CD4-positive, alpha-beta memory T cell (primary cell): Measurements from ENCODE around the gene CLASP2. TPM values are rescaled to one million over a fixed set of nuclear protein-coding genes. Genes with fewer than 3 reads are reported as not detected.

Experiments used
- CTCF ChIA-PET: fragments of 350-600 bp; sonication (Branson Sonifier 250); formaldehyde crosslinking; loops from one replicate; lab custom pipeline; 2021; ENCODE audit warnings: inconsistent platforms; ENCODE audit not compliant: partially characterized antibody; lab: Charles Lee
- POLR2A ChIA-PET: fragments of 350-600 bp; sonication (Branson Sonifier 250); formaldehyde crosslinking; loops from one replicate; lab custom pipeline; 2021; ENCODE audit not compliant: partially characterized antibody; lab: Charles Lee
- DNase-seq, 5 donors: peaks; one replicate each; pipeline versions ENCODE4 v3.0.0 to v3.0.0-alpha.2; 2020 to 2022; ENCODE audit warnings: mixed read lengths in 1 of 5
- H3K27ac ChIP-seq: one replicate; pipeline ENCODE4 v1.7.0; 2013; ENCODE audit warnings: low read depth, low read length
- H3K27me3 ChIP-seq: 2 replicates; pipeline ENCODE4 v1.7.0; 2013; ENCODE audit warnings: mild to moderate bottlenecking, low read length, moderate library complexity; ENCODE audit not compliant: insufficient read depth
- H3K36me3 ChIP-seq: 2 replicates; pipeline ENCODE4 v1.7.0; 2013; ENCODE audit warnings: mild to moderate bottlenecking, low read length, moderate library complexity; ENCODE audit not compliant: insufficient read depth
- H3K4me1 ChIP-seq: 2 replicates; pipeline ENCODE4 v1.7.0; 2013; ENCODE audit warnings: mild to moderate bottlenecking, low read length, moderate library complexity; ENCODE audit not compliant: insufficient read depth
- H3K4me3 ChIP-seq, 2 donors: one replicate each; pipeline ENCODE4 v1.7.0; 2013; ENCODE audit warnings: low read length in 2 of 2, mild to moderate bottlenecking in 1 of 2
- H3K9me3 ChIP-seq, 2 donors: one replicate each; pipeline ENCODE4 v1.7.0; 2013; ENCODE audit warnings: low read length in 2 of 2, control low read depth in 1 of 2; ENCODE audit not compliant: control insufficient read depth in 1 of 2
- H3K27ac Mint-ChIP-seq, 7 donors: one replicate each; pipeline ENCODE4 v1.8.0; 2020 to 2021; ENCODE audit warnings: mixed read lengths in 7 of 7, mild to moderate bottlenecking in 6 of 7, inconsistent platforms in 3 of 7, moderate library complexity in 3 of 7
- H3K27me3 Mint-ChIP-seq, 2 donors: one replicate each; pipeline ENCODE4 v1.8.0; 2020 to 2021; ENCODE audit warnings: mixed read lengths in 2 of 2
- H3K36me3 Mint-ChIP-seq, 2 donors: one replicate each; pipeline ENCODE4 v1.8.0; 2020 to 2021; ENCODE audit warnings: mixed read lengths in 2 of 2, inconsistent platforms in 1 of 2, mild to moderate bottlenecking in 1 of 2
- H3K4me1 Mint-ChIP-seq, 4 donors: one replicate each; pipeline ENCODE4 v1.8.0; 2020 to 2021; ENCODE audit warnings: mixed read lengths in 4 of 4, mild to moderate bottlenecking in 1 of 4
- H3K4me3 Mint-ChIP-seq, 8 donors: one replicate each; pipeline ENCODE4 v1.8.0; 2020 to 2021; ENCODE audit warnings: mixed read lengths in 8 of 8, mild to moderate bottlenecking in 7 of 8, moderate library complexity in 6 of 8, inconsistent platforms in 3 of 8
- H3K9me3 Mint-ChIP-seq, 8 donors: one replicate each; pipeline ENCODE4 v1.8.0; 2020 to 2021; ENCODE audit warnings: mixed read lengths in 8 of 8, mild to moderate bottlenecking in 5 of 8, inconsistent platforms in 3 of 8, moderate library complexity in 1 of 8
- intact Hi-C: fragments of 100-400 bp; cut with micrococcal nuclease; formaldehyde crosslinking; loops from one replicate; pipeline ENCODE4 v1.15.1; 2023
- polyA plus RNA-seq, 2 donors: library from polyadenylated mRNA; unstranded; fragments of 300-500 nt; fragmentation: Illumina TruSeq; gene quantifications; one replicate each; pipeline ENCODE4 v1.2.3, GENCODE V29; 2021
- total RNA-seq, 2 experiments: library from RNA; stranded (reverse); gene quantifications; one replicate each; pipeline ENCODE4 v1.2.3, GENCODE V29; 2021

Gene CLASP2
- total and polyA plus RNA-seq, 4 experiments from 2014 or later: 9.0 to 63.0 (median 41.1) TPM

DNA sequence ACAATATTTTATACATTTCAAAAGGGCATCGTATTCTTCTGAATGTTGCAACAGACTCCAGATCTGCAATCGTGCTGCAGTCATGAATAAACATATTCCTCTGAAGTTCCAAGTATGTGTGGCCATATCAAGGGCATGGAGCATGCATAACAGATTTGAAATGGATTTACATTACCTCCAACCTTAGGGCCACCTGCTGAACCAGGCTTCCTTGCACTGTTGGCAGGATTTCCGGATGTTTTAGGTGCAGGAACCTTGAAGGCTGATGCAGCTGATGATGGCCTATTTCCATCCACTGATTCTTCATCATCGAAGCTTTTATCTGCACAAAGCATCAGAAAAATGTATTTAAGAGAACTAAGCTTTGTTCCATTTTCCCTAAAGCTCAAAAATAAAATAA is 73.5 kb downstream of the CLASP2 start:
- intact Hi-C loops: no loop called here
- H3K27ac ChIP-seq: no peak overlapping the region
- POLR2A ChIA-PET: interaction anchor here (1.6 kb wide), 1 partner anchor 154 kb away, joined by 6 read pairs; the partner anchor contains the start of gene PDCD6IP

DNA sequence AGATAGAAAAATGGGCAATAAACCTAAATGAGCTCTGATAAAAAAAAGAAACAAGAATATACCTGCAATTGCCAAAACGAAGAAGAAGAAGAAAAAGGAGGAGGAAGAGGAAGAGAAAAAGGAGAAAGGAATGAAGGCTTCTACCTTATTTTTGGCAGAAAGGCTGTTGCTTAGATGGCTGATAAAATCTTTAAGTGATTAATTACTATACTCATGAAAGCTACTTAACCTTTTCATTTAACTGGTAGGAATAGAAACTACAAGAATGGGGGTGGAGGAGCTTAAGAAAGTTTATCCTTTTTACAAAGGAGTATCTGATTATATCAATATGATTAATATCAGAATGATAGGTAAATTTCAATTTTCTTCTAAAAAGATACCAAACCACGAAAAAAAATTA is 75.2 kb downstream of the CLASP2 start:
- Histone ChIP-seq H3K27me3 (no peaks in the 10 kb centered on the region), H3K9me3 (no peaks in the 10 kb centered on the region), H3K4me3 (no peak overlapping the region), H3K27ac (no peak overlapping the region), H3K4me1 (peaks cover 7% of the 10 kb centered on the region), H3K36me3 (no peaks in the 10 kb centered on the region)
- H3K9me3 Mint-ChIP-seq: no peaks in the 10 kb centered on the region
- no peaks in the 10 kb centered on the region for H3K27me3 Mint-ChIP-seq
- H3K4me3 Mint-ChIP-seq: no peak overlapping the region
- ChIA-PET CTCF (interaction anchor here (2.2 kb wide), 1 partner anchor 144 kb away, joined by 8 read pairs; no protein-coding TSS in a partner anchor), POLR2A (no interaction called here)
- H3K27ac Mint-ChIP-seq: no peak overlapping the region
- H3K4me1 Mint-ChIP-seq: peaks cover 7 to 12% (median 8%) of the 10 kb centered on the region in 4 donors
- intact Hi-C loops: no loop called here
- no peak for DNase-seq
- H3K36me3 Mint-ChIP-seq: peaks cover 7 to 15% of the 10 kb centered on the region in 2 donors

More for the DNA sequence above, 73.5 kb downstream of the CLASP2 start:
- Histone ChIP-seq H3K36me3 (no peaks in the 10 kb centered on the region), H3K4me3 (no peak overlapping the region), H3K4me1 (peaks cover 7% of the 10 kb centered on the region), H3K27me3 (no peaks in the 10 kb centered on the region), H3K9me3 (no peaks in the 10 kb centered on the region)
- Mint-ChIP-seq H3K4me1 (peaks cover 7 to 19% (median 13%) of the 10 kb centered on the region in 4 donors), H3K4me3 (no peak overlapping the region), H3K27ac (no peak overlapping the region), H3K9me3 (no peaks in the 10 kb centered on the region), H3K27me3 (no peaks in the 10 kb centered on the region), H3K36me3 (peaks cover 0 to 7% of the 10 kb centered on the region in 2 donors)
- DNase-seq: no peak
- CTCF ChIA-PET: interaction anchor here (0.7 to 2.6 kb wide), 5 partner anchors 8 to 143 kb away, joined by 3 to 7 read pairs (median 3); no protein-coding TSS in a partner anchor

DNA sequence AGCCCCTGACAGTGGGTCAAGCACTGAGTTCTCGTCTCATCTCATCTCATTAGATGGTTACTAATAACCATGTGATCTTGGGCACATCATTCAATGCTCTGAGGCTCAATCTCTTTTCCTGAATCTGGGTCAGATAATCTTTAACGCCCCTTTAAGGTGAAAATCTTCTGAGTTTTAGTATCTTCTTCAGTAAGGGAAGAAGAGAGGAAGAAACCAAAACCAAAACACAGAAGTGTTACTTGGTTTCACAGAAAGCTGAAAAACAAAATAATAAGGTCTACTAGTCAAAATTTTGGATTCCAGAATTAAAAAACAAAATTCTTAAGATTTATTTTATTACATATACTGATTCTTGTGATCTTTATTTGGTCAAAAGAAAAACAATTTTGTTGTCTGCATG is 78.2 kb downstream of the CLASP2 start:
- Mint-ChIP-seq H3K27me3 (no peaks in the 10 kb centered on the region), H3K9me3 (no peaks in the 10 kb centered on the region), H3K4me1 (peaks cover 0 to under 1% (median 0%) of the 10 kb centered on the region in 4 donors), H3K27ac (no peak overlapping the region), H3K4me3 (no peak overlapping the region), H3K36me3 (peaks cover 14 to 19% of the 10 kb centered on the region in 2 donors)
- intact Hi-C loops: loop anchor here (2.0 kb wide), 1 partner anchor 77 kb away; no protein-coding TSS in a partner anchor
- no peaks in the 10 kb centered on the region for H3K27me3 ChIP-seq
- H3K9me3 ChIP-seq: no peaks in the 10 kb centered on the region
- ChIA-PET CTCF (interaction anchor here (0.9 kb wide), 1 partner anchor 146 kb away, joined by 3 read pairs; no protein-coding TSS in a partner anchor), POLR2A (no interaction called here)
- no peaks in the 10 kb centered on the region for H3K36me3 ChIP-seq
- DNase-seq: no peak
- H3K4me3 ChIP-seq: no peak overlapping the region
- H3K27ac ChIP-seq: no peak overlapping the region
- no peaks in the 10 kb centered on the region for H3K4me1 ChIP-seq

DNA sequence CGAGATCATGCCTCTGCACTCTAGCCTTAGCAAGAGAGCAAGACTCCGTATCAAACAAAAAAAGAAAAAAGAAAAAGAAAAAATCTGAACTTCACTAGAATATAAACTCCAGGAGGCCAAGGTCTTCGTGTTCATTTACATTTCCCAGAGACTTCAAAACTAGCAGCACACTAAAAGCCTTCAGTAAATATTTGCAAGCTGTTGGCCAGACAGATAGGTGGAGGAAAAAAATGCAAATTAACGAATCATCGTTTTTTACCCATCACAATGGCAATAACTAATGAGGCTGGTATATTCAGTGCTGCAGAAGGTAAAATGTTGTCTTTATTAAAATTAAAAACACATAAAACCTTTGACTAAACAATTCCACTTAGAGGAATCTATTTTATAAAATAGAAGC is 80.6 kb downstream of the CLASP2 start:
- Histone ChIP-seq H3K27me3 (no peaks in the 10 kb centered on the region), H3K4me1 (no peaks in the 10 kb centered on the region), H3K27ac (no peak overlapping the region), H3K36me3 (no peaks in the 10 kb centered on the region), H3K9me3 (no peaks in the 10 kb centered on the region), H3K4me3 (no peak overlapping the region)
- no peaks in the 10 kb centered on the region for H3K9me3 Mint-ChIP-seq
- POLR2A ChIA-PET: interaction anchor here (1.1 kb wide), 1 partner anchor 9 kb away, joined by 3 read pairs; no protein-coding TSS in a partner anchor
- no peaks in the 10 kb centered on the region for H3K4me1 Mint-ChIP-seq
- peaks cover 18 to 23% of the 10 kb centered on the region in 2 donors for H3K36me3 Mint-ChIP-seq
- intact Hi-C loops: no loop called here
- CTCF ChIA-PET: interaction anchor here (0.7 to 2.7 kb wide), 10 partner anchors 7 to 153 kb away, joined by 3 to 34 read pairs (median 4); no protein-coding TSS in a partner anchor
- H3K27me3 Mint-ChIP-seq: no peaks in the 10 kb centered on the region
- H3K4me3 Mint-ChIP-seq: no peak overlapping the region
- H3K27ac Mint-ChIP-seq: no peak overlapping the region
- DNase-seq: no peak

DNA sequence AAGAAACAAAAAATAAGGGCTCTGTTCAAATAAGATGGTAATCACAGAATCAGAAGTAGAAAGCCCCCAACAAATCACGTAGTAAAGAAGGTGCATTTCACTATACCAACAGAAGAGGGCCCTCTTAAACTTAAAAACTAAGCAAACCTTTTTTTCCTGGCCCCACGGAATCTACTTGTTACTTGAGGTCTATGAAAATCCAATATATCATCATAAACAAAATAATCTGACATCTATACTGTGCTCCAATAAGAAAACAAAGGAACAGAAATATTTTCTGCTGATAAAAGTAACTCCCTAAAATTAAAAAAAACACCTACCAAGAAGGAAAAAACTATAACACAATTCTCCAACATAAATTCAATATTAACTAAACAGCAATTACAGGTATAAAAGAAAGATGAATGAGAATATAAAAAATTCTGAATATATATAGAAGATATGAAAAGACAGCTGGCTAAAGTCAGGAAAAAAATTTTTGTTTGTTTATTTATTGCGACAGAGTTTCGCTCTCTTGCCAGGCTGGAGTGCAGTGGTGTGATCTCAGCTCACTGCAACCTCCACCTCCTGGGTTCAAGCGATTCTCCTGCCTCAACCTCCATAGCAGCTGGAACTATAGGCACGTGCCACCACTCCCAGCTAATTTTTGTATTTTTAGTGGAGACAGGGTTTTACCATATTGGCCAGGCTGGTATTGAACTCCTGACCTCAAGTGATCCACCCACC is 81.8 kb downstream of the CLASP2 start:
- H3K4me1 Mint-ChIP-seq: no peaks in the 10 kb centered on the region
- no peaks in the 10 kb centered on the region for H3K4me1 ChIP-seq
- H3K27me3 ChIP-seq: no peaks in the 10 kb centered on the region
- intact Hi-C loops: loop anchor here (1.0 kb wide), 2 partner anchors 140 to 151 kb away; no protein-coding TSS in a partner anchor
- H3K4me3 ChIP-seq: no peak overlapping the region
- H3K27me3 Mint-ChIP-seq: no peaks in the 10 kb centered on the region
- no peaks in the 10 kb centered on the region for H3K9me3 Mint-ChIP-seq
- no peak overlapping the region for H3K27ac ChIP-seq
- H3K27ac Mint-ChIP-seq: no peak overlapping the region
- H3K36me3 ChIP-seq: no peaks in the 10 kb centered on the region
- CTCF ChIA-PET: interaction anchor here (0.7 to 2.7 kb wide), 10 partner anchors 8 to 154 kb away, joined by 3 to 34 read pairs (median 4); no protein-coding TSS in a partner anchor
- no peak overlapping the region for H3K4me3 Mint-ChIP-seq
- H3K36me3 Mint-ChIP-seq: peaks cover 18 to 23% of the 10 kb centered on the region in 2 donors
- POLR2A ChIA-PET: no interaction called here
- DNase-seq: peak; percentile 9 to 31 (median 22)
- no peaks in the 10 kb centered on the region for H3K9me3 ChIP-seq

DNA sequence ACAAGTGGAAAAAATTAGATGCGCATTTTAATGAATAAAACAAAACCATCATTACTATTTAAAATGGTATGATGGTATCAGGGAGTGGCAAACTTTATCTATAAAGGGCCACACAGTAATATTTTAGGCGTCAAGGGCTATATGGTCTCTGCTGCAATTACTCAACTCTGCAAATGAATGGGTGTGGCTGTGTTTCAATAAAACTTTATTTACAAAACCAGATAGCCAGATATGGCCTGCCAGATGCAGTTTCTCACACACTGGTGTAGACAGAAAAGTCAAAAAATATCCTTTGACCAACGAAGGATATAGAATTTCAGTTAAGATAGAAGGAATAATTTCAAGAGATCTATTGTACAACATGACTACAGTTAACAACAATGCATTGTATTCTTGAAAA is 83.8 kb downstream of the CLASP2 start:
- ChIA-PET POLR2A (no interaction called here), CTCF (interaction anchor here (1.0 kb wide), 1 partner anchor 153 kb away, joined by 3 read pairs; no protein-coding TSS in a partner anchor)
- Histone ChIP-seq H3K27me3 (no peaks in the 10 kb centered on the region), H3K36me3 (no peaks in the 10 kb centered on the region), H3K9me3 (no peaks in the 10 kb centered on the region), H3K27ac (no peak overlapping the region), H3K4me3 (no peak overlapping the region), H3K4me1 (no peaks in the 10 kb centered on the region)
- intact Hi-C loops: no loop called here
- DNase-seq: no peak
- peaks cover 17 to 19% of the 10 kb centered on the region in 2 donors for H3K36me3 Mint-ChIP-seq
- H3K4me3 Mint-ChIP-seq: no peak overlapping the region
- no peak overlapping the region for H3K27ac Mint-ChIP-seq
- H3K27me3 Mint-ChIP-seq: no peaks in the 10 kb centered on the region
- no peaks in the 10 kb centered on the region for H3K4me1 Mint-ChIP-seq
- no peaks in the 10 kb centered on the region for H3K9me3 Mint-ChIP-seq

DNA sequence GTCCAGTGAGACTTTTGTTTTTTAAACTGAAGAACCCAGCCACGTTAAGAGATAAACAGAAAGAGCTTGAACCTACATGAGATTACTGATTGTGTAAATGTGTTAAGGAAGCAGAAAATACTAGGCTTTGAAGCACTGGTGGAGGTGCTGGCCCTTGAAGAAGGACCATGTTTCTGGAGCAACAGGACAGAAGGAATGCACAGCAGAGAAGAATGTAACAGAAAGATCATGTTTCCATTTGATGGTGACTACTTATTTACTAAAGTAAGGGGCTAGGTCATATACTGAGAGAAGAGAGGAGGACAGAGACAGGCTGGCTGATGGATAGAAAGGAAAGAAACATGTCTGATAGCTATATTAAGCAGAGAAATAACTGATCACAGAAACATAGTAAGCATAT is 88.8 kb downstream of the CLASP2 start:
- no peaks in the 10 kb centered on the region for H3K36me3 ChIP-seq
- Mint-ChIP-seq H3K27me3 (no peaks in the 10 kb centered on the region), H3K4me3 (no peak overlapping the region), H3K9me3 (no peaks in the 10 kb centered on the region), H3K27ac (no peak overlapping the region), H3K36me3 (peaks cover 5 to 14% of the 10 kb centered on the region in 2 donors), H3K4me1 (no peaks in the 10 kb centered on the region)
- POLR2A ChIA-PET: no interaction called here
- DNase-seq: no peak
- H3K4me1 ChIP-seq: no peaks in the 10 kb centered on the region
- intact Hi-C loops: no loop called here
- CTCF ChIA-PET: interaction anchor here (2.9 kb wide), 1 partner anchor 158 kb away, joined by 6 read pairs; no protein-coding TSS in a partner anchor
- no peaks in the 10 kb centered on the region for H3K27me3 ChIP-seq
- H3K27ac ChIP-seq: no peak overlapping the region
- no peak overlapping the region for H3K4me3 ChIP-seq
- H3K9me3 ChIP-seq: no peaks in the 10 kb centered on the region
